Smooth muscle cell (in vitro differentiated cells): ENCODE measurements around the gene ETV6. TPM values are rescaled to one million over a fixed set of nuclear protein-coding genes. Genes with fewer than 3 reads are reported as not detected.

Experiments used
- DNase-seq: peaks from one replicate; lab custom pipeline; 2025; ENCODE audit not compliant: unreplicated experiment; lab: John Stamatoyannopoulos, UW
- H2AFZ ChIP-seq: fragments of 200-600 bp; sonication (generic); 2 replicates; pipeline ENCODE4 v1.6.0; 2016; ENCODE audit warnings: antibody characterized with exemption, low read depth, mild to moderate bottlenecking
- H3F3A ChIP-seq: fragments of 200-600 bp; sonication (generic); 2 replicates; pipeline ENCODE4 v1.6.0; 2017; ENCODE audit warnings: antibody characterized with exemption, low read depth
- H3K27ac ChIP-seq: fragments of 200-600 bp; sonication (generic); 2 replicates; pipeline ENCODE4 v1.5.1; 2016; ENCODE audit warnings: low read depth, mild to moderate bottlenecking
- H3K27me3 ChIP-seq: fragments of 200-600 bp; sonication (generic); 2 replicates; pipeline ENCODE4 v1.6.1; 2016; ENCODE audit warnings: low read depth, mild to moderate bottlenecking
- H3K36me3 ChIP-seq: fragments of 200-600 bp; sonication (generic); 2 replicates; pipeline ENCODE4 v1.5.1; 2016; ENCODE audit warnings: low read depth
- H3K4me1 ChIP-seq: fragments of 200-600 bp; sonication (generic); 2 replicates; pipeline ENCODE4 v1.5.1; 2016; ENCODE audit warnings: low read depth
- H3K4me2 ChIP-seq: fragments of 200-600 bp; sonication (generic); 2 replicates; pipeline ENCODE4 v1.6.0; 2016; ENCODE audit warnings: mild to moderate bottlenecking
- H3K4me3 ChIP-seq: fragments of 200-600 bp; sonication (generic); 2 replicates; pipeline ENCODE4 v1.5.1; 2016; ENCODE audit warnings: mild to moderate bottlenecking
- H3K79me2 ChIP-seq: fragments of 200-600 bp; sonication (generic); 2 replicates; pipeline ENCODE4 v1.6.0; 2016; ENCODE audit warnings: low read depth, mild to moderate bottlenecking
- H3K9ac ChIP-seq: fragments of 200-600 bp; sonication (generic); 2 replicates; pipeline ENCODE4 v1.6.0; 2016; ENCODE audit warnings: low read depth
- H3K9me3 ChIP-seq: fragments of 200-600 bp; sonication (generic); replicated peaks from 2 replicates; pipeline ENCODE4 v1.5.1; 2016; ENCODE audit warnings: low read depth
- H4K20me1 ChIP-seq: fragments of 200-600 bp; sonication (generic); 2 replicates; pipeline ENCODE4 v1.6.0; 2016; ENCODE audit warnings: low read depth
- CTCF ChIP-seq: fragments of 200-600 bp; sonication (generic); IDR thresholded peaks from 2 replicates; pipeline ENCODE4 v1.5.1; 2017; ENCODE audit warnings: borderline replicate concordance, mild to moderate bottlenecking, antibody characterized with exemption; ENCODE audit not compliant: insufficient read depth, poor library complexity, severe bottlenecking
- WGBS: methylation state at CpG from one replicate; pipeline ENCODE4 v1.1.7; 2016; ENCODE audit warnings: low lambda C conversion rate; 5-methylcytosine and 5-hydroxymethylcytosine counted together
- polyA plus RNA-seq: library from polyadenylated mRNA; unstranded; fragments of >200 nt; fragmentation: Nextera tagmentation; extraction: Ambion mirVana; gene quantifications from 2 replicates; pipeline ENCODE4 v1.2.1, GENCODE V29; 2016
- total RNA-seq: library from RNA; depleted of rRNA; stranded (reverse); fragments of >200 nt; gene quantifications from 2 replicates; pipeline ENCODE4 v1.2.3, GENCODE V29; 2014

ETV6 gene
- total and polyA plus RNA-seq, 2 experiments from 2014 or later, result 11.5 to 23.8 TPM

GRCh38 chr12:11744410-11744801 lies 94.9 kb downstream of the ETV6 start:
- Histone ChIP-seq H3K27me3 (no peaks in the 10 kb centered on the region), H2AFZ (no peak overlapping the region), H3K79me2 (peaks cover 72% of the 10 kb centered on the region), H3K4me1 (peaks cover 21% of the 10 kb centered on the region), H3K4me3 (no peak overlapping the region), H3K4me2 (peak overlapping the region; percentile 40), H3F3A (peaks cover 32% of the 10 kb centered on the region), H3K9ac (peak overlapping the region; percentile 5), H4K20me1 (peaks cover 54% of the 10 kb centered on the region), H3K9me3 (no peaks in the 10 kb centered on the region), H3K36me3 (no peaks in the 10 kb centered on the region), H3K27ac (peak overlapping the region; percentile 81)
- no peak for TF ChIP-seq CTCF
- no peak for DNase-seq
- WGBS, result 18% methylated on average over 3 of the region's 3 CpGs

- peaks cover 54% of the 10 kb centered on the region for H4K20me1 ChIP-seq
- DNase-seq, result no peak
- 32% methylated on average over 6 of the region's 6 CpGs for WGBS
- no peaks in the 10 kb centered on the region for H3K27me3 ChIP-seq
- TF ChIP-seq CTCF, result no peak
- peaks cover 72% of the 10 kb centered on the region for H3K79me2 ChIP-seq
- peaks cover 32% of the 10 kb centered on the region for H3F3A ChIP-seq
- no peak overlapping the region for H3K4me3 ChIP-seq
- peak overlapping the region; percentile 81 for H3K27ac ChIP-seq
- no peak overlapping the region for H2AFZ ChIP-seq
- H3K9me3 ChIP-seq, result no peaks in the 10 kb centered on the region
- no peaks in the 10 kb centered on the region for H3K36me3 ChIP-seq
- H3K4me2 ChIP-seq, result peak overlapping the region; percentile 40
- peak overlapping the region; percentile 20 for H3K9ac ChIP-seq
- H3K4me1 ChIP-seq, result peaks cover 21% of the 10 kb centered on the region
These were observed 95.6 kb downstream of the ETV6 start for GRCh38 chr12:11745113-11745512.

- Histone ChIP-seq H3K9ac (peak overlapping the region; percentile 20), H3K4me2 (peak overlapping the region; percentile 40)
These were observed 96.7 kb downstream of the ETV6 start for GRCh38 chr12:11746024-11746771.

More at GRCh38 chr12:11746024-11746771, 96.7 kb downstream of the ETV6 start:
- H3K27me3 ChIP-seq, result no peaks in the 10 kb centered on the region
- TF ChIP-seq CTCF, result no peak
- no peak for DNase-seq
- peak overlapping the region; percentile 81 for H3K27ac ChIP-seq
- peaks cover 72% of the 10 kb centered on the region for H3K79me2 ChIP-seq
- no peaks in the 10 kb centered on the region for H3K9me3 ChIP-seq
- H4K20me1 ChIP-seq, result peaks cover 48% of the 10 kb centered on the region
- H3F3A ChIP-seq, result peaks cover 32% of the 10 kb centered on the region
- H3K36me3 ChIP-seq, result no peaks in the 10 kb centered on the region
- no peak overlapping the region for H2AFZ ChIP-seq
- 49% methylated on average over 8 of the region's 8 CpGs for WGBS
- H3K4me1 ChIP-seq, result peaks cover 21% of the 10 kb centered on the region
- no peak overlapping the region for H3K4me3 ChIP-seq
